Stimulated activated CD8-positive, alpha-beta memory T cell treated with anti-CD3 and anti-CD28 coated beads, Interleukin-2, amount 100 ng/mL, for 48 hours (primary cell): Measurements from ENCODE around the gene GET4.

Experiments used
- DNase-seq, 2 donors: peaks; one replicate each; pipeline ENCODE4 v3.0.0-alpha.2; 2020; ENCODE audit warnings: low read depth in 2 of 2

GET4 gene

GRCh38 chr7:898855-899681 lies 22.7 kb downstream of the GET4 start:
- no peak for DNase-seq

GRCh38 chr7:899806-900205 lies 23.5 kb downstream of the GET4 start:
- DNase-seq = no peak

GRCh38 chr7:900331-901040 lies 24.1 kb downstream of the GET4 start:
- no peak for DNase-seq

GRCh38 chr7:901041-901387 lies 24.7 kb downstream of the GET4 start:
- DNase-seq = no peak

GRCh38 chr7:901388-902154 lies 25.2 kb downstream of the GET4 start:
- DNase-seq = peak; percentile 60 to 62

GRCh38 chr7:902996-903395 lies 26.6 kb downstream of the GET4 start:
- no peak for DNase-seq

- DNase-seq = no peak
These were observed 27.8 kb downstream of the GET4 start for GRCh38 chr7:903921-904755.

- DNase-seq = no peak
These were observed 28.5 kb downstream of the GET4 start for GRCh38 chr7:904847-905246.

- DNase-seq = no peak
These were observed 30.4 kb downstream of the GET4 start for GRCh38 chr7:906776-907157.

- DNase-seq = no peak
These were observed 31.0 kb downstream of the GET4 start for GRCh38 chr7:907158-907980.

- no peak for DNase-seq
These were observed 31.8 kb downstream of the GET4 start for GRCh38 chr7:908159-908581.

GRCh38 chr7:908591-909357 lies 32.4 kb downstream of the GET4 start:
- peak; percentile 44 to 72 for DNase-seq

- no peak for DNase-seq
These were observed 33.3 kb downstream of the GET4 start for GRCh38 chr7:909358-910329.

GRCh38 chr7:910441-910861 lies 34.1 kb downstream of the GET4 start:
- DNase-seq = no peak

GRCh38 chr7:910931-911431 lies 34.6 kb downstream of the GET4 start:
- no peak for DNase-seq

GRCh38 chr7:911791-912480 lies 35.6 kb downstream of the GET4 start:
- no peak for DNase-seq

- DNase-seq = no peak
These were observed 37.6 kb downstream of the GET4 start for GRCh38 chr7:913736-914520.
